Cardiac fibroblast (primary cell): ENCODE data around the gene ZNF331.

Experiments
- DNase-seq, 2 donors: peaks; one replicate each; pipeline versions ENCODE4 v3.0.0 to v3.0.0-alpha.2; 2010; ENCODE audit warnings: low read depth in 2 of 2
- H3K4me3 ChIP-seq, 2 donors: replicated peaks in 1 of 2; 1 replicate in 1 of 2; 2 replicates in 1 of 2; pipeline ENCODE4 v1.5.1; 2011; ENCODE audit warnings: low read depth in 2 of 2, low read length in 2 of 2, mild to moderate bottlenecking in 2 of 2, moderate library complexity in 1 of 2
- TF ChIP-seq, protein P1 (sequence below): IDR thresholded peaks from one replicate; pipeline ENCODE4 v1.5.1; 2011; ENCODE audit warnings: low read depth, mild to moderate bottlenecking, low read length, inconsistent platforms

ZNF331 gene

DNA sequence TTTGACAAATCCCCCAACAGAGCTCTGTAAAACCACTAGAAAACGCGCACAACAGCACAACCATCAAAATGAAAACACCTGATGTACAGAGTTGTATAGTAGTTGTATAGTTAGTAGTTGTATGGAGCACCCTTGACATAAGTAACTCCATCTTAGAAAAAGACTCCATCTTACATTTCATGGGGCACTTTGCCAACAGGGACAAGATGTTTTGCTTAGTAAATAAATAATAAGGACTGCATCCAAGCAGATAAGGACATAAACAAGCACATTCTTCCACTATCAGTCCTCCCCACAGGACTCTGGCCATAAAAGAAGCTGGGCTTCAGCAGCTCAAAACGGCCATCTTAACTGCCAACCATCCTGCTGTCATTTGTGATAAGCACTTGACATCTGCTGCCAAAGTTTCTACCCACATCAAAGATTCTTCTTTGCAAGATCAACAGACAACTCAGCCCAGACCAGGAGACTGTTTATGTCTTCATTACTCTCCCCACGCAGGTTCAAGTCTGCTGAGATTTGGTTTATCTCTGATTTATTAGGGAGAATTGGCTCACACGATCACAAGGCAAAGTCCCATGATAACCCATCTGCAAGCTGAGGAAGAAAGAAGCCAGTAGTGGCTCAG is 20.7 kb upstream of the ZNF331 start:
- TF ChIP-seq, protein P1, sequence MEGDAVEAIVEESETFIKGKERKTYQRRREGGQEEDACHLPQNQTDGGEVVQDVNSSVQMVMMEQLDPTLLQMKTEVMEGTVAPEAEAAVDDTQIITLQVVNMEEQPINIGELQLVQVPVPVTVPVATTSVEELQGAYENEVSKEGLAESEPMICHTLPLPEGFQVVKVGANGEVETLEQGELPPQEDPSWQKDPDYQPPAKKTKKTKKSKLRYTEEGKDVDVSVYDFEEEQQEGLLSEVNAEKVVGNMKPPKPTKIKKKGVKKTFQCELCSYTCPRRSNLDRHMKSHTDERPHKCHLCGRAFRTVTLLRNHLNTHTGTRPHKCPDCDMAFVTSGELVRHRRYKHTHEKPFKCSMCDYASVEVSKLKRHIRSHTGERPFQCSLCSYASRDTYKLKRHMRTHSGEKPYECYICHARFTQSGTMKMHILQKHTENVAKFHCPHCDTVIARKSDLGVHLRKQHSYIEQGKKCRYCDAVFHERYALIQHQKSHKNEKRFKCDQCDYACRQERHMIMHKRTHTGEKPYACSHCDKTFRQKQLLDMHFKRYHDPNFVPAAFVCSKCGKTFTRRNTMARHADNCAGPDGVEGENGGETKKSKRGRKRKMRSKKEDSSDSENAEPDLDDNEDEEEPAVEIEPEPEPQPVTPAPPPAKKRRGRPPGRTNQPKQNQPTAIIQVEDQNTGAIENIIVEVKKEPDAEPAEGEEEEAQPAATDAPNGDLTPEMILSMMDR: no peak
- DNase-seq: no peak
- no peak overlapping the region for H3K4me3 ChIP-seq

DNA sequence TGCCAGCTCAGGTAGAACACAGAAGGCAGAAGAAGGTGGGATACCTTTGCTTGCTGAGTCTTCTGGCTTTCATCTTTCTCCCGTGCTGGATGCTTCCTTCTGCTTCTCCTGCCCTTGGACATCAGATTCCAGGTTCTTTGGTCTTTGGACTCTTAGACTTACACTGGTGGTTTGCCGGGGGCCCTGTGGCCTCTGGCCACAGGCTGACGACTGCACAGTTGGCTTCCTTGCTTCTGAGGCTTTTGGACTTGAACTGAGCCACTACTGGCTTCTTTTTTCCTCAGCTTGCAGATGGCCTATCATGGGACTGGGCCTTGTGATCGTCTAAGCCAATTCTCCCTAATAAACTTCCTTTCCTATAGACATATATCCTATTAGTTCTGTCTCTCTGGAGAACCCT is 19.8 kb upstream of the ZNF331 start:
- TF ChIP-seq, protein P1: no peak
- no peak overlapping the region for H3K4me3 ChIP-seq
- no peak for DNase-seq

DNA sequence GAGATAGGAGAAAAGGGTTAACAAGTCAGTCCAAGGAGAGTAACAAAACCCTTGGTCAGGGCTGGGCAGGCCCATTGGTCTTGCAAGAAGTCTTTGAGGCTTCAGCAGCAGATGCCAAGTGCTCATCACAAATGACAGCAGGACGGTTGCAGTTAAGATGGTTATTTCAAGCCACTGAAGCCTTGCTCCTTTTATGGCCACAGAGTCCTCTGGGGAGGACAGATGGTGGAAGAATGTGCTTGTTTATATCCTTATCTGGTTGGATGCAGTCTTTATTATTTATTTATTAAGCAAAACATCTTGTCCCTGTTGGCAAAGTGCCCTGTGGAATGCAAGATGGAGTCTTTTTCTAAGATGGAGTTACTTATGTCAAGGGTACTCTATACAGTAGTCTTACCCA is 19.2 kb upstream of the ZNF331 start:
- TF ChIP-seq, protein P1: no peak
- DNase-seq: no peak
- H3K4me3 ChIP-seq: no peak overlapping the region

DNA sequence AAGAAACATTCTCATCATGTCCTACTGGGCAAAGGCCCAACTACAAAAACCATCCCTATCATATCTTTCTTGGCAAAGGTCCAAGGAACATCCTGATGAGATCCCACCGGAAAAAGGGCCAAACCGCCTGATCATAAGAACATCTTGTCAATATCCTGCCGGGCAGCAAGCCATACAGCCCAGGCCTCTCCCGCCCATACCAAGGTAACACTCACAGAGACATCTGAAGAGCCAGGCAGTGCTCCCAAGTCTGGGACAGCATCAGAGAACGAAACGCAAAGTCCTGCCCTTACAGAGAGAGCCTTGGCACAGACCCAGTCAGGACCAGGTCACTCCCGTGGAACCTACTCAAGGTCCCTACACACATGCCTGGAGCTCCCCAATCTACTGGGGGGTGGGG is 18.5 kb upstream of the ZNF331 start:
- DNase-seq: no peak
- no peak overlapping the region for H3K4me3 ChIP-seq
- TF ChIP-seq, protein P1: no peak

DNA sequence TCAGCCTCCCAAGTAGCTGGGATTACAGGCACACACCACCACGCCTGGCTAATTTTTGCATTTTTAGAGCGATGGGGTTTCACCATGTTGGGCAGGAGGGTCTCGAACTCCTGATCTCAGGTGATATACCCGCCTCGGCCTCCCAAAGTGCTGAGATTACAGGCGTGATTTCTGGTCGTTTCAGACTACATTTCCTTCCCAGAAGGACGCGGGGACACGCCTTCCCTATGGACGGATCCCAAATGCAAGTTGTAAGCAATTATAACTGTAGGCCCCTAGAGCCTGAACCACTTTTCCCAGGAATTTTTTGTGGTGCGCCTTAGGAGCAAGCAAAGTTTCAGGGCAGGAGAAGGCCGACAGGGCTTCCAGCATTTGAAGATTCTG is 17.8 kb upstream of the ZNF331 start:
- H3K4me3 ChIP-seq: peak overlapping the region; percentile 79 to 93
- TF ChIP-seq, protein P1: no peak
- no peak for DNase-seq

DNA sequence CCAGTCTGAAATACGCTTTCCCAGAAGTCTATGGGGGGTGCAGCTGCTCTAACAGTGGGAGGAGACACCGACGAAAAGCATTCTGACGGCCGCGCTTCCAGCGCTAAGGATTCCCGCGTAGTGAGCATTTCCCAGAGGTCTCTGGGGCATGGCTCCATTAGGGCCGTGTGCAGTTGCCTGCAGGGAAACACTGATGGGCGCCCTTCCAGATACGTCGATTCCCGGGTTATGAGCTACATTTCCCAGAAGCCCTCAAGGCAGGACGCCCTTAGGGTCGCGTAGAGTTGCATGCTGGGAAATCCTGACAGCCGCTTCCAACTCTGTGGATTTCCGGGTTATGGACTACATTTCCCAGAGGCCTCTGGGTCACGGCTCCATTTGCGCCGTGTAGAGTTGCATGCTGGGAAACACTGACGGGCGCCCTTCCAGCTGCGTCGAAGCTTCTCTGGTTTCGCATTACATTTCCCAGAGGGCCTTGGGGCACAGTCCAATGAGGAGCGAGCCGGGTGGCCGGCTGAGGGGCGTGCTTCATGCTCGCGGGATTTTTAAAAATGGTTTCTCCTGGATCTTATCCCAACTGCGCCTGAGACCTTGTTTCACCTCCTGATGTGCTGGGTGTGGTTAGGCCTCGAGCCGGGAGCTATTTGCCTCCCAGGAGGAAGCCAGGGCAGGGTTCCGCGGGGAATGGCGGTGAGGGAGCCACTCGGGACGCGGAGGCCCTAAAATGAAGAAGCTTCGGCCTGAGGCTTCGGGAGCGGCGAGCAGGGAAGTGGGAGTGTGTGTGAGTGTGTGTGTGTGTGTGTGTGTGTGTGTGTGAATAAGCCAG is 17.2 kb upstream of the ZNF331 start:
- peak overlapping the region; percentile 79 to 93 for H3K4me3 ChIP-seq
- TF ChIP-seq, protein P1: no peak
- peak; percentile 99 for DNase-seq
